ENCODE data around the gene CYP2C19.
"Not testable (repeated sequence)": the region's sequence is repeated elsewhere in the genome, so short reads cannot be mapped to it uniquely, and the experiment has no call there.

CYP2C19 gene

DNA sequence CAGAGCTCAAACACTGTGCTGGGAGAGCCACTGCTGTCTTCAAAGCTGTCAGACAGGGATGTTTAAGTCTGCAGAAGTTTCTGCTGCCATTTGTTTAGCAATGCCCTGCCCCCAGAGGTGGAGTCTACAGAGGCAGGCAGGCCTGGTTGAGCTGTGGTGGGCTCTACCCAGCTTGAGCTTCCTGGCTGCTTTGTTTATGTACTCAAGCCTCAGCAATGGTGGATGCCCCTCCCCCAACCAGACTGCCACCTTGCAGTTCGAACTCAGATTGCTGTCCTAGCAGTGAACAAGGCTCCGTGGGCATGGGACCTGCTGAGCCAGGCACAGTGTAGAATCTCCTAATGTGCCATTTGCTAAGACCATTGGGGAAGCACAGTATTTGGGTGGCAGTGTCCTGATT, 4.6 kb upstream of the CYP2C19 start:
- H3K79me2 ChIP-seq (ENCODE audit: low read length): no peaks in the 10 kb centered on the region
- no peak overlapping the region for H3K27ac ChIP-seq (ENCODE audit: low read length)
- H3K4me3 ChIP-seq (ENCODE audit: low read length): no peak overlapping the region
- TF ChIP-seq, protein P1, sequence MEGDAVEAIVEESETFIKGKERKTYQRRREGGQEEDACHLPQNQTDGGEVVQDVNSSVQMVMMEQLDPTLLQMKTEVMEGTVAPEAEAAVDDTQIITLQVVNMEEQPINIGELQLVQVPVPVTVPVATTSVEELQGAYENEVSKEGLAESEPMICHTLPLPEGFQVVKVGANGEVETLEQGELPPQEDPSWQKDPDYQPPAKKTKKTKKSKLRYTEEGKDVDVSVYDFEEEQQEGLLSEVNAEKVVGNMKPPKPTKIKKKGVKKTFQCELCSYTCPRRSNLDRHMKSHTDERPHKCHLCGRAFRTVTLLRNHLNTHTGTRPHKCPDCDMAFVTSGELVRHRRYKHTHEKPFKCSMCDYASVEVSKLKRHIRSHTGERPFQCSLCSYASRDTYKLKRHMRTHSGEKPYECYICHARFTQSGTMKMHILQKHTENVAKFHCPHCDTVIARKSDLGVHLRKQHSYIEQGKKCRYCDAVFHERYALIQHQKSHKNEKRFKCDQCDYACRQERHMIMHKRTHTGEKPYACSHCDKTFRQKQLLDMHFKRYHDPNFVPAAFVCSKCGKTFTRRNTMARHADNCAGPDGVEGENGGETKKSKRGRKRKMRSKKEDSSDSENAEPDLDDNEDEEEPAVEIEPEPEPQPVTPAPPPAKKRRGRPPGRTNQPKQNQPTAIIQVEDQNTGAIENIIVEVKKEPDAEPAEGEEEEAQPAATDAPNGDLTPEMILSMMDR (IDR thresholded peaks at IDR 0.05; ENCODE audit: low read length): no peak
- no peaks in the 10 kb centered on the region for H3K4me1 ChIP-seq (ENCODE audit: low read length)
- no peaks in the 10 kb centered on the region for H3K27me3 ChIP-seq (replicated peaks; ENCODE audit: insufficient read depth, low read length)
- H3K9me3 ChIP-seq (replicated peaks; ENCODE audit: insufficient read depth, low read length): no peaks in the 10 kb centered on the region
- H3K9ac ChIP-seq (ENCODE audit: low read length): no peak overlapping the region
- H4K20me1 ChIP-seq (ENCODE audit: insufficient read depth, low read length): no peaks in the 10 kb centered on the region
- no peaks in the 10 kb centered on the region for H3F3A ChIP-seq (ENCODE audit: insufficient read depth, low read length)
- no peak for DNase-seq
- no peak overlapping the region for H3K4me2 ChIP-seq (ENCODE audit: low read depth, low read length)
- no peaks in the 10 kb centered on the region for H3K9me2 ChIP-seq (replicated peaks; ENCODE audit: insufficient read depth, low read length)
- H3K36me3 ChIP-seq (replicated peaks; ENCODE audit: insufficient read depth, low read length): no peaks in the 10 kb centered on the region
- H2AFZ ChIP-seq (ENCODE audit: low read length): no peak overlapping the region

GRCh38 chr10:94760586-94761178, 1.8 kb upstream of the CYP2C19 start:
- Histone ChIP-seq H3K27me3 (replicated peaks; ENCODE audit: insufficient read depth, low read length) (no peaks in the 10 kb centered on the region), H3K36me3 (replicated peaks; ENCODE audit: insufficient read depth, low read length) (no peaks in the 10 kb centered on the region), H4K20me1 (ENCODE audit: insufficient read depth, low read length) (no peaks in the 10 kb centered on the region), H3K9me3 (replicated peaks; ENCODE audit: insufficient read depth, low read length) (no peaks in the 10 kb centered on the region), H3K4me1 (ENCODE audit: low read length) (no peaks in the 10 kb centered on the region), H3F3A (ENCODE audit: insufficient read depth, low read length) (no peaks in the 10 kb centered on the region), H3K9ac (ENCODE audit: low read length) (no peak overlapping the region), H3K79me2 (ENCODE audit: low read length) (no peaks in the 10 kb centered on the region), H3K4me3 (ENCODE audit: low read length) (no peak overlapping the region), H3K4me2 (ENCODE audit: low read depth, low read length) (no peak overlapping the region), H3K27ac (ENCODE audit: low read length) (no peak overlapping the region), H3K9me2 (replicated peaks; ENCODE audit: insufficient read depth, low read length) (no peaks in the 10 kb centered on the region), H2AFZ (ENCODE audit: low read length) (no peak overlapping the region)
- TF ChIP-seq EZH2phosphoT487 (IDR thresholded peaks at IDR 0.05; ENCODE audit: low read length) (no peak), EZH2 (optimal IDR thresholded peaks at IDR 0.05; ENCODE audit: low read depth, low read length) (no peak)
- TF ChIP-seq, protein P1 (IDR thresholded peaks at IDR 0.05; ENCODE audit: low read length): no peak
- DNase-seq: no peak

DNA sequence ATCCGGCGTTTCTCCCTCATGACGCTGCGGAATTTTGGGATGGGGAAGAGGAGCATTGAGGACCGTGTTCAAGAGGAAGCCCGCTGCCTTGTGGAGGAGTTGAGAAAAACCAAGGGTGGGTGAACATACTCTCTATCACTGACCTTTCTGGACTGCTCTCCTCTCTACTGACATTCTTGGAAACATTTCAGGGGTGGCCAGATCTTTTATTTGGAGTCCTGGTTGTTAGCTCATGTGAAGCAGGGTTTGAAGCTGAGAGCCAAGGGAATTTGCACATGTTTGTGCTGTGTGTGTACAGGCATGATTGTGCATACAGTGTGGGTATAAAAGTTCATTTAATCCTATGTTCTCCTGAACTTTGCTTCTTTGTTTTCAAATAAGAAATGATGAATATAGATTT, 12.9 kb downstream of the CYP2C19 start:
- H4K20me1 ChIP-seq (ENCODE audit: insufficient read depth, low read length); DNase-seq; H3K9ac ChIP-seq (ENCODE audit: low read length); H3K9me3 ChIP-seq (replicated peaks; ENCODE audit: insufficient read depth, low read length); H2AFZ ChIP-seq (ENCODE audit: low read length); H3K4me3 ChIP-seq (ENCODE audit: low read length); H3K4me2 ChIP-seq (ENCODE audit: low read depth, low read length); H3K36me3 ChIP-seq (replicated peaks; ENCODE audit: insufficient read depth, low read length); H3K79me2 ChIP-seq (ENCODE audit: low read length); H3K9me2 ChIP-seq (replicated peaks; ENCODE audit: insufficient read depth, low read length); H3K27ac ChIP-seq (ENCODE audit: low read length); H3K4me1 ChIP-seq (ENCODE audit: low read length); H3F3A ChIP-seq (ENCODE audit: insufficient read depth, low read length); H3K27me3 ChIP-seq (replicated peaks; ENCODE audit: insufficient read depth, low read length): not testable (repeated sequence)

DNA sequence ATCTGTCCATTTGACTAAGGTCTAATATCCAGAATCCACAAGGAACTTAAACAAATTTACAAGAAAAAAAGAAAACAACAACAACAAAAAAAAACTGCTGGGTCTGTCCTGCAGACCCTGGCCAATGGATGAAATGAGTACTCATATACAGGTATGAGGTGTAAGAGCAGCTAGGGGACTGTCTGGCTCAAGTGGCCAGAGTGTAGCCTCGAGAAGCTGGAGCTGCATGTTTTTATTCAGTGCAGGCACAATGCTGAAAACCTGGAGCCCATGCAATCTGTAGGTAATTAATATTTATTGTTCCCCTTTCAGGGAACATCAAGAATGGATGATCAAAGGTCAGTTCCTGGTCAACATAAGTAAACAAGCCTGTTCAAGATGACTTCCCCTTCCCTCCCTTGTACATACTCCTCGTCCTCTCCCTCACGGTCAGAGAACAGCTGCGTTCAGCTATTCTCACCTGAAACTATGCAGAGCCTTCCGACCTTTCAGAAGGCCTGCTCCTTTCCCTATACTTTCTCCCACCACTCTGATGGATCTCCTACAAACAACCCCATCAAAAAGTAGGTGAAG, 15.5 kb downstream of the CYP2C19 start:
- Histone ChIP-seq H3K36me3 (replicated peaks; ENCODE audit: insufficient read depth, low read length) (no peaks in the 10 kb centered on the region), H3K79me2 (ENCODE audit: low read length) (no peaks in the 10 kb centered on the region), H3K4me1 (ENCODE audit: low read length) (no peaks in the 10 kb centered on the region), H3K4me2 (ENCODE audit: low read depth, low read length) (no peak overlapping the region), H2AFZ (ENCODE audit: low read length) (no peak overlapping the region), H3K9me2 (replicated peaks; ENCODE audit: insufficient read depth, low read length) (no peaks in the 10 kb centered on the region), H3K27ac (ENCODE audit: low read length) (no peak overlapping the region), H4K20me1 (ENCODE audit: insufficient read depth, low read length) (no peaks in the 10 kb centered on the region), H3K4me3 (ENCODE audit: low read length) (no peak overlapping the region), H3K9ac (ENCODE audit: low read length) (no peak overlapping the region), H3K9me3 (replicated peaks; ENCODE audit: insufficient read depth, low read length) (no peaks in the 10 kb centered on the region), H3K27me3 (replicated peaks; ENCODE audit: insufficient read depth, low read length) (no peaks in the 10 kb centered on the region), H3F3A (ENCODE audit: insufficient read depth, low read length) (no peaks in the 10 kb centered on the region)
- DNase-seq: no peak
- TF ChIP-seq EZH2 (optimal IDR thresholded peaks at IDR 0.05; ENCODE audit: low read depth, low read length) (no peak), EZH2phosphoT487 (IDR thresholded peaks at IDR 0.05; ENCODE audit: low read length) (no peak)
- TF ChIP-seq, protein P1 (IDR thresholded peaks at IDR 0.05; ENCODE audit: low read length): no peak

Measured in MM.1S (cell line).